Adrenal gland (tissue), 12 donors: ENCODE data around the gene LRCH1. TPM values are rescaled to one million over a fixed set of nuclear protein-coding genes. Genes with fewer than 3 reads are reported as not detected.

Experiments
- DNase-seq, 7 donors: peaks; one replicate each; pipeline ENCODE4 v3.0.0-alpha.2; 2019 to 2020
- H3K27ac ChIP-seq, 5 donors: fragments of 200-600 bp; sonication (generic) in 4 of 5; 1 replicate in 3 of 5; 2 replicates in 2 of 5; pipeline versions ENCODE4 v1.5.1 to v1.8.0; 2016 to 2020; ENCODE audit warnings: mild to moderate bottlenecking in 1 of 5
- H3K27me3 ChIP-seq: fragments of 200-600 bp; 2 replicates; pipeline ENCODE4 v1.8.0; 2021
- H3K36me3 ChIP-seq, 2 donors: fragments of 200-600 bp; replicated peaks in 1 of 2; 1 replicate in 1 of 2; 2 replicates in 1 of 2; pipeline versions ENCODE4 v1.5.1 to v1.8.0; 2018 to 2022
- H3K4me1 ChIP-seq, 2 donors: fragments of 200-600 bp; replicated peaks in 1 of 2; 1 replicate in 1 of 2; 2 replicates in 1 of 2; pipeline versions ENCODE4 v1.5.1 to v1.8.0; 2018 to 2021
- H3K4me3 ChIP-seq, 4 donors: fragments of 200-600 bp; sonication (generic) in 3 of 4; one replicate each; pipeline ENCODE4 v1.5.1; 2016 to 2018
- H3K9me3 ChIP-seq, 3 donors: fragments of 200-600 bp; sonication (generic) in 1 of 3; replicated peaks in 1 of 3; 1 replicate in 2 of 3; 2 replicates in 1 of 3; pipeline versions ENCODE4 v1.5.1 to v1.8.0; 2016 to 2021
- POLR2A ChIP-seq, 2 donors: fragments of 450-650 bp; IDR thresholded peaks; one replicate each; pipeline ENCODE4 v1.6.1; 2017; ENCODE audit warnings: antibody characterized with exemption in 2 of 2, mild to moderate bottlenecking in 2 of 2, moderate library complexity in 1 of 2
- WGBS, 4 donors: extraction: QIAGEN DNeasy Blood & Tissue Kit in 2 of 4; methylation state at CpG; one replicate each; pipeline versions ENCODE4 v1.1.5 to v1.1.7; 2013 to 2017; 5-methylcytosine and 5-hydroxymethylcytosine counted together
- intact Hi-C, 2 donors: fragments of 100-400 bp; cut with DNase I; formaldehyde crosslinking; loops; one replicate each; pipeline versions ENCODE4 v1.14.1 to v1.15.0; 2022 to 2023
- polyA plus RNA-seq, 3 donors: library from polyadenylated mRNA; stranded (reverse); fragments of 200-250 nt in 2 of 3; fragments of 350-450 nt in 1 of 3; fragmentation: Illumina TruSeq in 1 of 3; extraction: RNeasy Lipid Tissue Mini Kit (QIAGEN cat#74804) in 1 of 3; gene quantifications; one replicate each; pipeline ENCODE4 v1.2.3, GENCODE V29; 2013 to 2014
- total RNA-seq, 9 donors: library from RNA; depleted of rRNA in 4 of 9; stranded (reverse); fragments of >200 nt in 4 of 9; fragments of 120-200 nt in 1 of 9; fragmentation: NEBNext Ultra II Directional in 1 of 9; extraction: Animal tissue kit (Norgen Biotek cat#: 25700) in 1 of 9; gene quantifications; one replicate each; pipeline versions ENCODE4 v1.1.0 to v1.2.4, GENCODE V29; 2013 to 2023
- TF ChIP-seq, protein P1 (sequence below), 6 experiments: fragments of 450-650 bp in 4 of 6; fragments of 200-600 bp in 2 of 6; sonication (generic) in 1 of 6; IDR thresholded peaks; 1 replicate in 5 of 6; 2 replicates in 1 of 6; pipeline versions ENCODE4 v1.5.1 to v1.8.0; 2016 to 2021; ENCODE audit warnings: antibody characterized with exemption in 6 of 6, mild to moderate bottlenecking in 2 of 6, moderate library complexity in 1 of 6
- donor health status: healthy with polysubstance abuse.
- donor health status: Bipolar disorder and iron deficiency.
- donor health status: DM: yes; HTN: yes; CAD: no.
- donor health status: DM: no; HTN: no; CAD: no.
- donor health status: DM: no; HTN: no; CAD: no.
- donor health status: DM: yes; HTN: yes; CAD: no.

Gene LRCH1
- total and polyA plus RNA-seq, 12 donors = 2.8 to 13.6 (median 8.4) TPM

GRCh38 chr13:46520166-46520565 lies 32.8 kb upstream of the LRCH1 start:
- H3K27me3 ChIP-seq = no peaks in the 10 kb centered on the region
- H3K4me1 ChIP-seq = peaks cover 0 to 4% of the 10 kb centered on the region in 2 donors
- peak in 1 of 7 donors; percentile 8 for DNase-seq
- no peak overlapping the region for H3K4me3 ChIP-seq
- TF ChIP-seq POLR2A (IDR thresholded peaks at IDR 0.05) = no peak
- TF ChIP-seq, protein P1, sequence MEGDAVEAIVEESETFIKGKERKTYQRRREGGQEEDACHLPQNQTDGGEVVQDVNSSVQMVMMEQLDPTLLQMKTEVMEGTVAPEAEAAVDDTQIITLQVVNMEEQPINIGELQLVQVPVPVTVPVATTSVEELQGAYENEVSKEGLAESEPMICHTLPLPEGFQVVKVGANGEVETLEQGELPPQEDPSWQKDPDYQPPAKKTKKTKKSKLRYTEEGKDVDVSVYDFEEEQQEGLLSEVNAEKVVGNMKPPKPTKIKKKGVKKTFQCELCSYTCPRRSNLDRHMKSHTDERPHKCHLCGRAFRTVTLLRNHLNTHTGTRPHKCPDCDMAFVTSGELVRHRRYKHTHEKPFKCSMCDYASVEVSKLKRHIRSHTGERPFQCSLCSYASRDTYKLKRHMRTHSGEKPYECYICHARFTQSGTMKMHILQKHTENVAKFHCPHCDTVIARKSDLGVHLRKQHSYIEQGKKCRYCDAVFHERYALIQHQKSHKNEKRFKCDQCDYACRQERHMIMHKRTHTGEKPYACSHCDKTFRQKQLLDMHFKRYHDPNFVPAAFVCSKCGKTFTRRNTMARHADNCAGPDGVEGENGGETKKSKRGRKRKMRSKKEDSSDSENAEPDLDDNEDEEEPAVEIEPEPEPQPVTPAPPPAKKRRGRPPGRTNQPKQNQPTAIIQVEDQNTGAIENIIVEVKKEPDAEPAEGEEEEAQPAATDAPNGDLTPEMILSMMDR (IDR thresholded peaks at IDR 0.05) = no peak
- no peaks in the 10 kb centered on the region for H3K36me3 ChIP-seq
- intact Hi-C loops = no loop called here
- WGBS, 4 donors = 63 to 76% (median 66%) methylated on average over 2 of the region's 2 CpGs
- peak overlapping the region in 1 of 5 donors; percentile 55 for H3K27ac ChIP-seq
- no peaks in the 10 kb centered on the region for H3K9me3 ChIP-seq

DNA sequence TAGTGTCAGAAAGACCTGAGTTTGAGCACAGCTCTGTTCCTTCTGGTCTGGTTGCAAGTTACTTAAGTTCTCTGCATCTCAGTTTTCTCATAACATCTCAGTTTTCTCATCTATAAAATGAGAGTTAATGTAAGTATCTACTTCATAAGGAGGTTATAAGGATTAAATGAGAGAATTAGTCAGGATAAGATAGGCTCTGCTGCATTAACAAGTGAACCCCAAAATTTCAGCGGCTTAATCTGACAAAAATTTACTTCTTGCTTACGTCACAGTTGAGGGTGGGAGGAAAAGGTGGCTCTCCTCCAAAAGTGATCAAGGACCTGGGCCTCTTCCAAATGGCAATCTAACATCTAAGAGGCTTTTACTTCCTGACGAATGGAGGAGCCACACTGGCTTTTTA lies 31.5 kb upstream of the LRCH1 start:
- 57 to 66% (median 58%) methylated on average over 3 of the region's 3 CpGs for WGBS, 4 donors

DNA sequence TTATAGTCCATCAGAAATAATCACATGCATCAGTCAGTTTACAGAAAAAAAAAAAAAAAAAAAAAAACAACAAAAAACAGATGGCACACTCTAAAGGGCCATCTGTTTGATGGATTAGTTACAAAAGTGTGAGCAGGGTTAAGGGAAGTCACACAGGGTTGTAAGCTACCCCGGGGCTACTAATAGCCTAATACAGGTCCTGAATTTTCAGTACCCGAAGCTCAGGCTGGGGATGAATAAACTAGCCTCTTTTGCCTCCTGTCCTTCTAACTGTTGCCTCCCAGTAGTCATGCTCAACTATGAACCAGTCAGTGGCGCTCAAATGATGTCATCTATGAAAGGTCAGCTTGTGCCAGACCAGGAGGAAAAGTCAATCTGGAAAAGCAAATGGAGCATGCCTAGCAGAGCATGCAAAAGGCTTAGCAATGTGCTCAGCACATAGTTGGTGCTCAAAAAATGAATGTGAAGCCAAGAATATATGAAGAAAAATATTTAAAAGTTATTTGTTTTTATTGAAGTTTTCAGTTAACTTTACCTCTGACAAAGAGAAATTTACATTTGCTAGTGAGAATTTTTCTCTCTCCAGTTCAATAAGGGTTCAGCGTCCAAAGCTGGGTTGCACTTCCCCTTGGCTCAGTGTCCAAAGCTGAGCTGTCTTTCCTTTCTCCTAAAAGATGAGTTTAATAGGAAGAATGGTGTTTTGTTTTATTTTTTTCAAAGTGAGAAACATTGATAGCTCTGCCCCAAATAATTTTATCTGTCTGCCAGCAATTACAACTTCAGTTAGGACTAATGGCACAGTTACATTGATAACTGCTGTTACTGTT lies 30.8 kb upstream of the LRCH1 start:
- 32 to 56% (median 35%) methylated on average over 4 of the region's 4 CpGs for WGBS, 4 donors
- Histone ChIP-seq H3K4me3 (no peak overlapping the region), H3K27ac (no peak overlapping the region), H3K4me1 (peaks cover 0 to 4% of the 10 kb centered on the region in 2 donors), H3K9me3 (no peaks in the 10 kb centered on the region), H3K27me3 (no peaks in the 10 kb centered on the region), H3K36me3 (no peaks in the 10 kb centered on the region)
- DNase-seq = peak in 1 of 7 donors; percentile 11
- intact Hi-C loops = no loop called here
- no peak for TF ChIP-seq POLR2A (IDR thresholded peaks at IDR 0.05)
- TF ChIP-seq, protein P1 (IDR thresholded peaks at IDR 0.05) = no peak

More for the DNA sequence above, 31.5 kb upstream of the LRCH1 start:
- Histone ChIP-seq H3K27ac (no peak overlapping the region), H3K36me3 (no peaks in the 10 kb centered on the region), H3K9me3 (no peaks in the 10 kb centered on the region), H3K27me3 (no peaks in the 10 kb centered on the region), H3K4me1 (peaks cover 0 to 4% of the 10 kb centered on the region in 2 donors), H3K4me3 (no peak overlapping the region)
- TF ChIP-seq, protein P1 (IDR thresholded peaks at IDR 0.05) = no peak
- no peak for TF ChIP-seq POLR2A (IDR thresholded peaks at IDR 0.05)
- intact Hi-C loops = no loop called here
- no peak for DNase-seq

GRCh38 chr13:46522748-46523030 lies 30.3 kb upstream of the LRCH1 start:
- H3K36me3 ChIP-seq = no peaks in the 10 kb centered on the region
- DNase-seq = no peak
- H3K9me3 ChIP-seq = no peaks in the 10 kb centered on the region
- no peaks in the 10 kb centered on the region for H3K27me3 ChIP-seq
- no peak overlapping the region for H3K4me3 ChIP-seq
- no peak overlapping the region for H3K27ac ChIP-seq
- TF ChIP-seq, protein P1 (IDR thresholded peaks at IDR 0.05) = no peak
- no peak for TF ChIP-seq POLR2A (IDR thresholded peaks at IDR 0.05)
- intact Hi-C loops = no loop called here
- H3K4me1 ChIP-seq = peaks cover 0 to 4% of the 10 kb centered on the region in 2 donors
